GM21360 (cell line): ENCODE data around the gene RIPOR1.
"Not testable (repeated sequence)": the region's sequence is repeated elsewhere in the genome, so short reads cannot be mapped to it uniquely, and the experiment has no call there.

Experiments
- ATAC-seq: cut with Tn5 transposase; IDR thresholded peaks from one replicate; pipeline ENCODE4 v1.9.1; 2021; ENCODE audit warnings: mild to moderate bottlenecking, moderate library complexity; ENCODE audit not compliant: unreplicated experiment

RIPOR1 gene, protein sequence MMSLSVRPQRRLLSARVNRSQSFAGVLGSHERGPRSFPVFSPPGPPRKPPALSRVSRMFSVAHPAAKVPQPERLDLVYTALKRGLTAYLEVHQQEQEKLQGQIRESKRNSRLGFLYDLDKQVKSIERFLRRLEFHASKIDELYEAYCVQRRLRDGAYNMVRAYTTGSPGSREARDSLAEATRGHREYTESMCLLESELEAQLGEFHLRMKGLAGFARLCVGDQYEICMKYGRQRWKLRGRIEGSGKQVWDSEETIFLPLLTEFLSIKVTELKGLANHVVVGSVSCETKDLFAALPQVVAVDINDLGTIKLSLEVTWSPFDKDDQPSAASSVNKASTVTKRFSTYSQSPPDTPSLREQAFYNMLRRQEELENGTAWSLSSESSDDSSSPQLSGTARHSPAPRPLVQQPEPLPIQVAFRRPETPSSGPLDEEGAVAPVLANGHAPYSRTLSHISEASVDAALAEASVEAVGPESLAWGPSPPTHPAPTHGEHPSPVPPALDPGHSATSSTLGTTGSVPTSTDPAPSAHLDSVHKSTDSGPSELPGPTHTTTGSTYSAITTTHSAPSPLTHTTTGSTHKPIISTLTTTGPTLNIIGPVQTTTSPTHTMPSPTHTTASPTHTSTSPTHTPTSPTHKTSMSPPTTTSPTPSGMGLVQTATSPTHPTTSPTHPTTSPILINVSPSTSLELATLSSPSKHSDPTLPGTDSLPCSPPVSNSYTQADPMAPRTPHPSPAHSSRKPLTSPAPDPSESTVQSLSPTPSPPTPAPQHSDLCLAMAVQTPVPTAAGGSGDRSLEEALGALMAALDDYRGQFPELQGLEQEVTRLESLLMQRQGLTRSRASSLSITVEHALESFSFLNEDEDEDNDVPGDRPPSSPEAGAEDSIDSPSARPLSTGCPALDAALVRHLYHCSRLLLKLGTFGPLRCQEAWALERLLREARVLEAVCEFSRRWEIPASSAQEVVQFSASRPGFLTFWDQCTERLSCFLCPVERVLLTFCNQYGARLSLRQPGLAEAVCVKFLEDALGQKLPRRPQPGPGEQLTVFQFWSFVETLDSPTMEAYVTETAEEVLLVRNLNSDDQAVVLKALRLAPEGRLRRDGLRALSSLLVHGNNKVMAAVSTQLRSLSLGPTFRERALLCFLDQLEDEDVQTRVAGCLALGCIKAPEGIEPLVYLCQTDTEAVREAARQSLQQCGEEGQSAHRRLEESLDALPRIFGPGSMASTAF

DNA sequence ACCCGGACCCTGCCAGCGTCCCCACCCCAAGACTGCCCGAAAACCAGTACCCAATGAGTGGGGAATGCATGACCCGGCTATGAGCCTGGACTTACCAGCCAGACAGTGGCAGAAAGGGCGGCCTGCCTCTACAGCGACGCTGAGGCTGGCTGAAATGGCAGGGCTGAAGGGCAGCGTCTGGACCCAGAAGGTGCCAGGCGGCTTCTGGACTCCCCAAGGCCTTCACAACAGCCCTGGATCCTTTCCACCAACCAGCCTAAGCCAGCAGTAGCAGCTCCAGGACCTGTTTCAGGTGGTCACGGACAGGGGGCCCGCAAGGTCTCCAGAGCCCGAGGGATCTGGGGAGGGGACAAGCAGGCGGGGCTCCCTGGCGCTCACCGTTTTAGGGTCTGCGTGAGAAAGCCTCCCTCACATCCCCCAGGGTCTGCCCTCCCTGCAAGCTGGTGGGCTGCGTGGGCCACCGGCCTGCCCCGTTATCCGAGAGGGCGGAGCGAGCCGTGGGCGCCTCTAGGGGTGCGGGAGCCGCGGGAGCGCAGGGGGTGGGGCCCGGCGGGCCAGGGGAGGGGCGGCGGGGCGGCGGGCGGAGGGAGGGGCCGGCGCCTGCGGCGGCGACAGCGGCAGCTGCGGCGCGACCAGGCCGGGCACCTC lies at the start of gene RIPOR1:
Gene RIPOR1 (plus strand): TSS at position 608 of the 648 bp plus-strand sequence. CDS start 9,618 bp downstream, outside the sequence.
- ATAC-seq, result no peak

DNA sequence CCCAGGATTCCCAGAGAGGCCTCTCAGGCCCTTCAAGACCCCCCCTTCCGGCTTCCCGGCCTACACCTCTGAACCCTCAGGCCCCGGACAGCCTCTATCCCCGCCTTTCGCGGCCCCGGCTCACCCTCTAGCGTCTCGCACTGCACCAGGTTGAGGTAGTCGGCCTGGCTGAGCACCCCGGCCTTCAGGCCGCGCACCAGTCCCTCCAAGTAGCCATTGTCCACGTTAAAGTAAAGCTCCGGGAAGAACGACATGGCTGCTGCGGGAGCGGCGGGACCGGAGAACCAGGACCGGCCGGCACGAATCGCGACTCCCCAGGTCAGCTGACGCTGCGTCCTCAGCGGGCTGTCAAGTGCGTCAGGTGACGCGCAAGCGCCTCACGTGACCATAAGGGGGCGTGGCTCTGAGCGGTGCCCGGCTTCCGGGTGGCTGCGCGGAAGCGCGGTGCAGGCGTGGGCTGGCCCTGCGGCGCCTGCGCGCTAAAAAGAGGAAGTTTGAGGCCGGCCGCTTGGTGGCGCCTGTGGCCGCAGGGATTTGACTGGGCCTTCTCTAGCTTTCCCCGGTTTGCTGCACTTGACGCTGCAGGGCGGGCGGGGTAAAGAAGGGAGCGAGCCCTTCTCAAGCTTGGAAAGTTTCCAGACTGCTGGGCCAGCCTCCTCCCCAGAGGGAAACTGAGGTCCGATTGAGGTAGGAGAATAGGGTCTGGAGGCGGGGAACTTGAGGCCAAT lies 47.6 kb upstream of the RIPOR1 start, which contains the start of gene ATP6V0D1:
Gene ATP6V0D1 (minus strand): TSS at position 325 of the 728 bp plus-strand sequence. CDS start 71 bp downstream, at position 254.
- peak; percentile 90 for ATAC-seq

DNA sequence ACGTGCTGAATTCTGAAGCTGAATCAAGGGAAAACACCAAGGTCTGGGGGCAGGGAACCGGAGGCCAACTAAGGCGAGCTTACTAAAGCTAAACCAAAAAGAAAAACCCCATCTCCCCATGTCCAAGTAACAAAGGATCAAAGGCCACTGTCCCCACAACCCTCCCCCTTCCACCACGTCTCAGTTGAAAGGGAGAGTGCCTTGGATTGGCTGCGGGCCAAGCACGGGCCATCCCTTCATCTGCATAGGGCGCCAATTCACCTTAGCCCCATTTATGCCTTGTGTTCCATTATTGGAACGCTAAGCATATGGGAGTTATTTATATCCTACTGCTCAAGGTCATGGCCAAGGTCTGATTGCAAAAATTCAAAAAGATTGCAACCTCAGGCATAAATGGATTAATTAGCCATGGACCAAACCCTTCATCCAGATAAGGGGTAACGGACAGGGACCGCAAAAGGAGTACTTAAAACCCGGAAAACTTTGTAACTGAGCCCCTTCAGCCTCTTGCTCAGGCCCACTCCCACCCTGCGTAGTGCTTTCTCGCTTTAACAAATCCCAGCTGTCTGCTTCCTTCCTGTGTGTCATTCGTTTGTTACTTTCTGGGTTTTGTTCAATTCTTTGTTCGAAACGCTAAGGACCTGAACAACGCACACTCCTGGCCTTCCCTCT lies 46.9 kb upstream of the RIPOR1 start:
- ATAC-seq, result peak; percentile 0

DNA sequence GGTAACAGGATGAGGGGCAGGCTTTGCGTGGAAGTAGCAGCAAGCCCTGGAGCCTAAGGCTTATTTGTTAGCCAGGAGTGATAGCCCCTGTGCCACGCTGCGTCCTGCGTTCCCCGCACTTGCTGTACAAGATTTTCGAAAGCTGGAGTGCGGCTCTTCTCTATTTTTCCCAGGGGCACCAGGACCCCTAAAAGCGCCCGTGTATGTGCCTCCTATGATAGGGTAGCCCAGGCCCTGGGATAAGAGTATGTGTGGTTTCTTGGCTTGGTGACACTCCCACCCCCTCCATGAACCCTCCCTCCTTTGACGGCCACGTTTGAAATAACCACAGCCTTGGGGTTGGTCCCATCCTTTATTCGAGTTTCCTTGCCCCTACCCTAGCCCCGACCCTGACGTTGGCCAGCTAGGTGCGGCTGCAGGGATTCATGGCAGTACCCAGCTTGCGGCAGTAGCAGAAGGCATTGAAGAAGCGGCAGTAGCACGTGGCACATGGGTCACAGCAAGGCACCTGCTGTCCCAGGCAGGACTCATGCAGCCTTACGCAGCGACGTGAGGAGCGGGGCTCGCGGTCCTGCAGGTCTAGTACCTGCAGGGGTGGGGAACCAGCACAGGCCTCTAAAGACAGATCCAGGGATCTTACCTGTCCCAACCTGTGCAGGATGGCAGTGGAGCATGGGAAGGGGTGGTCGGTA lies 46.2 kb upstream of the RIPOR1 start:
- ATAC-seq, result no peak

DNA sequence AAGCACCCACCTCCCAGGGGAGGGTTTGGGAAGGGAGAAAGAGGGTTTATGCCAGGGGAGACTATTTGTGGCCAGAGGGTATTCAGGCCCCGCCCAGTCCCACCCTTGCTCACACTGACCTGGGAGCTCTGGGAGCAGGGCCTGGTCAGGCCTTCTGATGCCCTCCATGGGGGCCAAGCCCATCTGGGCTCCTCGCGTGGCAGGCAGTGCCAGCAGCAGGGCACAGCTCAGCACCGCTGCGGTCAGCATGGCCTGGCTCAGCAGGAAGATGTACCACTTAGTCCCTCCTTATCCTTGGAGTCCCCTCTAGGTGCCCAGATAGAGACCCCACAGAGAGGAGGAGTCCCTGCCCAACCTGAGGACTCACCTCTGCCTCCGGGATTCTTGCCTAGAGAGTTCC lies 45.5 kb upstream of the RIPOR1 start, which contains the start of gene AGRP:
Gene AGRP (minus strand): TSS at position 398 of the 400 bp plus-strand sequence. CDS start 149 bp downstream, at position 249.
- ATAC-seq, result no peak

DNA sequence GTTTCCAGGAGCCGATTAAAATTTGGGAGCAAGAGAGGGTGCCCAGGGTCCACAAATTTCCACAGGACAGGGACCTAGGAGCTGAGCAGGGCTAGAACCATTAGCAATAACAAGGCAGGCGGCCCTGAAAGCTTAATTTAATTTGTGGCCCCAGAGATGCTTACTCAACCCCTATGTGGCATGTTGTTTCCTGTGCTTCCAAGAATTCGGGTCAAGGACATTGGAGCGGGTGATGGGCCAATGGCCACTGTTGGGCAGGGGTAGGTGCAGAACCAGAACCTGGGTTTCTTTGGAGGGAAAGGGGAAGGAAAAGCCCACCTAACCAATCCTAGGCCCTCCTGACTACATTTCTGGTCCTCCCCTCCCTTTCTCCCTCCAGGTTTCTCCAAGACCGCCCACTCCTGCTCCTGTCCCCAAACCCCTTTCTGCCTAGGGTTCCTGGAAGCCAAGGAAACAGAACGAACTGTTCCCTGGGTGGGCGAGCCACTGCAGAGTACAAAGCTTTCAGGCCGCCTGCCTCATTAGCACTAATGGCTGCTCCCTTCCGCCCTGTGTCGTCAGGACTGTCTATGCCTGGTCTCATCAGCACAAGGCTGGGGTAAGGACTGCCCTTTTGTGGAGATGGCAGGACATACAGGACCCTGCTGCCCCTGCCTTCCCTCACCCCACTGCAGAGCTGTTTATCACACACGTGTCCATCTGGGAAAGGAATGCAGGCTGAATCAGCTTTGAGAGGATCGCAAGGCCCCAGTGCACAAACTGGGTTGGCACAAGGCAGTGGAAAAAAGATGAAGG lies 44.7 kb upstream of the RIPOR1 start:
- no peak for ATAC-seq

DNA sequence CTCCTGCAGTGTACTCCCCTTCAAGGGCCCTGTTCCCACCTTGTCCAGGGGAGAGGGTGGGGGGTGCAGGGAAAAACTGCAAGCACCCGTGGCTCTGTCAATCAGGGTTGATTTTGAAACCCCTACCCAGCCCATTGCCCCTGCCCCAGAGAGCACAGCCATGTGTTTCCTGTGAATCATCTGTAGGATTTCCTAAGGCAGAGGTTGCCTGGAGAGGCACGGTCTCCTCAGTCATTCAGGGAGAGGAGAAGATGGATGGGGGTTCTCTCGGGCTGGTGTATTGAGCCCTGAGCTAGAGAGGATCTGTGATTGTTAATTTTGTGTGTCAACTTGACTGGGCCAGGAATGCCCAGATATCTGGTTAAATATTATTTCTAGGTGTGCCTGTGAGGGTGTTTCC lies 41.8 kb upstream of the RIPOR1 start:
- no peak for ATAC-seq

DNA sequence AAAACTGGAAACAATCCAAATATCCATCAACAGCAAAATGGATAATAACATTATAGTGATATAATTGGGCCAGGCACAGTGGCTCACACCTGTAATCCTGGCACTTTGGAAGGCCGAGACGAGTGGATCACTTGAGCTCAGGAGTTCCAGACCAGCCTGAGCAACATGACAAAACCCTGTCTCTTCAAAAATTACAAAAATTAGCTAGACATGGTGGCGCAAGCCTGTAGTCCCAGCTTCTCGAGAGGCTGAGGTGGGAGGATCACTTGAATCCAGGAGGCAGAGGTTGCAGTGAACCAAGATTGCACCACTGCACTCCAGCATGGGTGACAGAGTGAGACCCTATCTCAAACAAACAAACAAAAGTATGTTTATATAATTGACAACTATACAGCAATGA lies 41.1 kb upstream of the RIPOR1 start:
- ATAC-seq, result not testable (repeated sequence)

DNA sequence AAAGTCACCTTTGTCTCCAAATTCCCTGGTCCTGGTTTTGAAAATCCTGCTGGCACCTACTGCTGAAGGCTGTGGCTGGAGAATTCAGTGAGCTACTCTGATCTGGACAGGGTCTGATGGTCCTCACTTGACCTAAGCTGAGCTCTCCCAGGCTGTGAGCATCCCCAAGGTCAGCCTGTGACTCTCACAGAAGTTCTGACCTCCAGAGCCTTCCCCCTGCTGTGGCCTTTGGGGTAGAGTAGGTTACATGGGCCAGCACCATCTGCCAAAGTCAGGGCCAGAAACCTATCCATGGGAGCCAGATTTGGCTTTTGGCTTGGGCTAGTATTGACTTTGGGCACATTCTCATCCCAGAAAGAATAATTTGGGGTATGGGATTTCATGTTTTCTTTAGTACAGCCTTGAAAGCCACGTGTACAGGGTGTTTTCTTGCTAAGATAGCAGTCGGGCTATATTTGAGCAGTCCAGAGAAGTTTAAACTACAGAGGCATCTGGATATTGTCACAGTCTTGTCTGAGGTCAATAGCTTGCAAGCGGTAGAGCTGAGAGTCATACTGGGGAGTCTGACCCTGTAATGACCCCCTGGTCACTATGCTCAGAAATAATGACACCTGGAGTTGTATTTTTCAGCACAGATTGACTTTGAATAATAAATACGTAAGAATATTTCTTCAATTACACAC lies 39.1 kb upstream of the RIPOR1 start:
- ATAC-seq, result no peak

DNA sequence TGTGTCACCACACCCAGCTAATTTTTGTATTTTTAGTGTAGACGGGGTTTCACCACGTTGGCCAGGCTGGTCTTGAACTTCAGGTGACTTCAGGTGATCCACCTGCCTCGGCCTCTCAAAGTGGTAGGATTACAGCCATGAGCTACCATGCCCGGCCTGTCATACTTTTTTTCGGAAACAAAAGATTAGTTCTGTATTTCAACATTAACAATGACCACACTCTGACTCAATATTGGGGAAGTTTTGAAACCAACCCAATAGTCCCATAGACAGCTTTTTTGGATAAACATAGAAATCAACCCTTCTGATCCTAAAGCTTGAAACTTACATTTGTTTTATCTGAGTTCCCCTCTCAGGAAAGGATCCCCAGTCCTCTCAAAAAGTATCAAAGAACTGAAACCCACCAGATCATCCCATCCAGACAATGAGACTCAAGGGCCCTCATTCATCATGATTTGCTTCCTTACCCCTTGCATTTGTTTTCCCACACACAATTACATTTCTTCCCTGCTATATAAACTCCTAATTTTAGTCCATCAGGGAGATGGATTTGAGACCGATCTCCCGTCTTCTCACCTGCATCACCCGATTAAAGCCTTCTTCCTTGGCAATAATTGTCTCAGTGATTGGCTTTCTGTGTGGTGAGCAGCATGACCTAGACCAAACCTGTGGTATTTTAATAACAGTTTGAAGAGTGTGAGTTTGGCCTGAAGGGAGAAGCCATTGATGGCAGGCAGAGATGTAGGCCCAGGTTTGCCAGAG lies 38.1 kb upstream of the RIPOR1 start:
- no peak for ATAC-seq

DNA sequence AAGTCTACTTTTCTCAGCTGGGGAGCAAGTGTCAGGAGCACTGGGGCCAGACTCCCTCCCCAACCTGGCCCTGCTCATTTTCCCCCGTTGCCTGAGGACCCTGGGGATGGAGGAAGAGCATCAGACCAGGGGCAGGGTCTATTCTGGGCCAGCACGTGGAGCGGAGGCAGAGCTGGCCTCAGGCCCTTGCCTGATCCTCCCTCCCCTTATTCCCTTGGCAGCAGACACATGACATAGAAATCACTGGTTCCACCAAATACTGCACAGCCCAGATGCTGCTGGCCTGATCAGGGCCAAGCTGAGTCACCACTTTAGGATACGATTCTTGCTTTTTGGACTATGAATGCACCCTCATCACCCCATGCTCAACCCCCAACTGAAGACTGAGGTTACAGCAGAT lies 29.5 kb upstream of the RIPOR1 start:
- ATAC-seq, result no peak

DNA sequence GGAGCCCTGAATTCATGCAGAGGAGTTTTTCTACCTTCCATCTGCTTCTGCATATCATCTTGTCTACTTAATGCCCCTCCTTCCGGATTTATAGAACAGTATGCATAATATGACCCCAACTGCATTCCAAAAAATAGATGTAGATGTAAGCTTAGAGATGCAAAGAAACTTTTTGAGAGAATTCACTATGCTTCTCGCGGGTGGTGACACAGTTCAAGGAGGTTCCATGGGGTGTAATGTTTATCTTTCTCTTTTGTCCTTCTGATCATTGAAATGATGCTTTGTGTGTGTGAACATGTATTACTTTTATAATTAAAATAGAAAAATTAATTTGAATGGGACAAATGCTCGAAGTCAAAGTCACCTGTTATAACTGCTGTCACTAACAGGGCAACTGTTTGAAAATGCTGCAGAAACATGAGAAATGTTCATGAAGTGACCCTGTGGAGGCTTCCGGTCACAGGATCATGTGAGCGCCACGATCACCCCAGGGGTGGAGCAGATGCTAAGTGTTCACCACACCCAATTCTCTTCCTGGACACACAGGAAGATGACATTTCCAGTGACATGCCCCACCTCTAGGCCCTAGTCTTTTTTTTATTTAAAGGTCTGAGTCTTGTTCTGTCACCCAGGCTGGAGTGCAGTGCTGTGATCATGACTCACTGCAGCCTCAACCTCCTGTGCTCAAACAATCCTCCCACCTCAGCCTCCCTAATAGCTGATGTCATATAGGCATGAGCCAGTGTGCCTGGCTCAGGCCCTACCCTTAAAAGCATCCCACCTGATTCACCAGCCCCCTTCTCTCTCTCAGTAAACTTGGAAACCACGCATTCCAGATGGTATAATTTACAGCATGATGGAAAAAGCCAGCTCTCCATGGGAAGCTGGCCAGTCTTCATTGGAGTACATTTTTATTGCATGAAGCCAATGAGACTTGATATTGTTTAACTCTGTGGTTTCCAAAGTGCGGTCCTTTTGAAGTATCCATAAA lies 24.3 kb upstream of the RIPOR1 start:
- no peak for ATAC-seq

DNA sequence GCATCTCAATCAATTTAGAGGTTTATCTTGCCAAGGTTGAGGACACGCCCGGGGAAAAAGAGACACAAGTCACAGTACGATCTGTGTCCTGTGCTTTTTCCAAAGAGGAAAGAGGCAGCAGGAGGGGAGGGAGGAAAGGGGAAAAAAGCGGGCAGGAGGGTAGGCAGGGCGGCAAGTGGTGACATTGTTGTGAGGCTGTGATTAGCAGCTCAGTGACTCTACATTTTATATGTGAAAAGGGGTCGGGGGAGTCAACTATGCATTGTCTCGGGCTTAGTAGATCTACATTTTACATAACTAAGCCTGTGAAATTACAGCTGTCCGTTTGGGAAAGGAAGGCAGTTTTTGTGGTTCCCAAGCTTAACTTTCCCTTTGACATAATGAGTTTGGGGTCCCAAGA lies 22.2 kb upstream of the RIPOR1 start:
- ATAC-seq, result no peak

DNA sequence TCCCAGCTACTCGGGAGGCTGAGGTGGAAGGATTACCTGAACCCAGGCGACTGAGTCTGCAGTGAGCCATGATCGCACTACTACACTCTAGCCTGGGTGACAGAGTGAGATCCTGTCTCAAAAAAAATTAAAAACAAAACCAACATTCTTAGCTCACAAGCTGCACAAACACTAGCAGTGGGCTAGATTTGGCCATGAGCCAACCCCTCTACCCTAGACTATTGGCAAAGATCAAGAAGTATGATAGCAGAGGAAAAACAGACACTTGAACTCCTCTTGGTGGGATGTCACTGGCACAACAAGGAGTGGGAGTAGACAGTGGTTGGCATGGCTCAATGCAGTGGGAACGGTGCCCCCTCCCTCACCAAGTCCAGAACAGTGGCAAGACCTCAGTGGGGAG lies 19.6 kb upstream of the RIPOR1 start:
- ATAC-seq, result no peak

DNA sequence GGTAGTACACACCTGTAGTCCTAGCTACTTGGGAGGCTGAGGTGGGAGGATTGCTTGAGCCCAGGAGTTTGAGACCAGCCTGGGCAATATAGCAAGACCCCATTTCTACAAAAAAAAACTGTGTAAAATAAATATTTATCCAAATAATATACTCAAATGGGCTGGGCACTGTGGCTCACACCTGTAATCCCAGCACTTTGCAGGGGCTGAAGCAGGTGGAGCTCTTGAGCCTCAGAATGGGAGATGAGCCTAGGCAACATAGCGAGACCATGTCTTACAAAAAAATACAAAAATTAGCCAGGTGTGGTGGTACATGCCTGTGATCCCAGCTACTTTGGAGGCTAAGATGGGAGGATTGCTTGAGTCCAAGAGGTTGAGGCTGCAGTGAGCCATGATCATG lies 14.7 kb upstream of the RIPOR1 start:
- not testable (repeated sequence) for ATAC-seq
